ENCODE results near the gene SLC8A1. TPM values are rescaled to one million over a fixed set of nuclear protein-coding genes. Genes with fewer than 3 reads are reported as not detected.

The SLC8A1 gene
- total RNA-seq, 2 experiments from 2014 or later = 0.23 TPM

DNA sequence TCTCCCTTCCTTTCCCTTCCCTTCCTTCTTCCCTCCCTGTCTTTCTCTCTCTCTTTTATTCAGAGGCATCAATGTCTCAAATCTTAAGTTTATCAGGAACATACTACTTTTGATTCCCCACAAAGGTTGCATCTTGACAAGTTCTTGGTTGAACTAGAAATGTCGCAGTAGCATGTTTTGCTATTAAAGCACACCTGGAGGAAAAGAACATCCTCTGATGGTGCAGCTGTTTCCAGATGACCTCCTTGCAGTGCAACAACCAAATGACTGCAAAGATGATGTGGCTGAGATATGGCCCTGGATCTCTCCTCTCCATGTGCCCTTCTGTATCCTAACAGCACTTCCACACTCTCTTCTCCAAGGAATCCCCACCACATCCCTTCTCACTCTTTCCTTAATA, 127.2 kb downstream of the SLC8A1 start:
- ChIA-PET POLR2A (no interaction called here), CTCF (no interaction called here)

DNA sequence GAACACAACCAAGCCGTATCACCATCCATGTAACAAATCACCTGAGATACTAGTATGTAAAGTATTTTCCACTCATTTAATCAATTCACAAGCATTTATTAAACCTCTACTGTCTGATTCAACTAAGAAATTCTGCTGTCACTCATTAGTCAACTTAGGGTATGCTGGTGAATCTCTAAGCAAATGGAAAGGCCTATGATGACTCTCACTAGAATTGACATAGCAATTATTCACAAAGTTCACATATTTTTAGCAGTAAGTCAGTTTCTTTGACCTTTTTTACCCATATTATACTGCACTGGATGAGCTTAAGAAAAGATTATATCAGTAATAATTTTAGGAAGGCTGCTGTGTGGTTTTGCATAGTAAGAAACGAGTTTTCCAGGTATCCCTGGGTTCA, 130.1 kb downstream of the SLC8A1 start:
- ChIA-PET CTCF (no interaction called here), POLR2A (no interaction called here)

DNA sequence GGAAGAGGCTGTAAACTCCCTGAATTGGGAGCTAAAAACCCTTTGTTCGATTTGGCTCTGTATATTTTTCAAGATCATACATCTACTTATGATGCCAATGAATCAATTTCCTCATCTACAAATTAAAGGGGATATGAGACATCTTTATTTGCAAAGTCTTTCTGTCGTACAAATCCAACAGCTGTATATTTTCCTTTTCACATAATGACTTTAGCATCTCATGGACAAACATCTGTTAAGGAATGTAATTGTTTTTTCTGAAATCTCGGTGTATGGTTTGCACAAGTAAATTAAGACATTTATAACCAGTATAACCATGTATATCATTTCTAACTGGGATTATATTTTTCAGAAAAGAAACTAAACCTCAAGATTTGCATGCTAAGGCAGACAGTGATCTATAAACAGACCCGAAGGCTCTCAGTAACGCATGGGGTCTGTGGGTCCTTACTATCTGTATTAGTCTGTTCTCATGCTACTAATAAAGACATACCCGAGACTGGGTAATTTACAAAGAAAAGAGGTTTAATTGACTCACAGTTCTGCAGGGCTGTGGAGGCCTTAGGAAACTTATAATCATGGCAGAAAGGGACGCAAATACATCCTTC, 130.8 kb downstream of the SLC8A1 start:
- ChIA-PET POLR2A (no interaction called here), CTCF (no interaction called here)

- POLR2A ChIA-PET = no interaction called here
- CTCF ChIA-PET = no interaction called here
Observed at GRCh38 chr2:40318921-40319320, 133.0 kb downstream of the SLC8A1 start.

- POLR2A ChIA-PET = no interaction called here
- CTCF ChIA-PET = interaction anchor here (0.5 kb wide), 1 partner anchor 574 kb away, joined by 4 read pairs; no protein-coding TSS in a partner anchor
Observed at GRCh38 chr2:40317761-40318160, 134.1 kb downstream of the SLC8A1 start.

DNA sequence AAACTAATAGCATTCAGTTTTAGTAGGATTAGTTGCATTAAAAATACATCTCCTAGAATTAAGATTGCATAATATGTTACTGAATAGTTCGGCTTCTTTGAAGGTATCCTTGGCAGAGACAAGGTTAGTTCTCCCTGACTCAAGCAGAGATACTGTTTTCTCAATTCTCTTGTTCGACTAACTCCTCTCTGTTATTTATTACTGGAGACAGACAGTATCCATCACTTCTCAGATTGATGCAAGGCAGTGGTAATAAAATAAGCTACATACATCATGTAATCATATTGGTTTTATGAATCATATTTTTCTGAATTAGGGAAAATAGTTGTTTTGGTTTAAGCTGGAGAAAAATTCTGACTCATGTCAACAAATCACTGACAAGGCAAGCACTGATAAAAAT, 134.8 kb downstream of the SLC8A1 start:
- ChIA-PET POLR2A (no interaction called here), CTCF (no interaction called here)

DNA sequence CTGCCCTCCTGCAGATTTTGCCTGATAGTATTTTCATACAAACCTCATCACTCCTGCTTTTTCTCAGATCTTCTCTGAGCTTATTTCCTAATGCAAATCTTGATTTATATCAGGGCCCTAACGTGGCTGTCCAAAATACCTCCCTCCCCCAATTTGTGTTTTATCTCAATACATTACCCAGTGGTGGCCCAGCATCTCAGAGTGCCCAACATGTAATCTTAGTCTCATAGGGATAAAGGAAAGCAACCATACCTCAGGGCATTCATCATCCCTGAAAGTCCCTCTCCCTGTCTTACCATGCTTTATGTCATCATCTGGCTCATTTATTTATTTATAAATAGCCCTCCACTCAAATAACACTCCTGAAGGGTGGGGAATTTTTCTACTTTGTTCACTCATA, 135.3 kb downstream of the SLC8A1 start:
- ChIA-PET POLR2A (no interaction called here), CTCF (no interaction called here)

DNA sequence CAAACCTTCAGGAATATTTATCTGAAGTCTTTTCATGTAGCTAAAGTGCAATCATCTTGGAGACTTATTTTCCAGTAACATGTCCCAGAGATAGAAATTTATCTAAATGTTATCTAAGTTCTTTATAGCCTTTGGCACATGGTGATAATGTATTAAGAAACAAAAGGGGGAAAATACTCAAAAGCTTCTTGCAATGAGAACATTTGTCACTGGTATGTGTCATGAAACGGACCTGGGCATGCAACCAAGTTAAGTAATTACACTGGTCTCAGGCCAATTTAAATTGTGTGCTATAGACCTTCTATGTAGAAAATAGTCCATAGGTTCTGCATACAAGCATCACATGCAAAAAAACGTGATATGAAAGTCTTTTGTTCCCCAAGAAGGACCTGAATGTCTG, 136.2 kb downstream of the SLC8A1 start:
- ChIA-PET CTCF (no interaction called here), POLR2A (no interaction called here)

- CTCF ChIA-PET = no interaction called here
- POLR2A ChIA-PET = no interaction called here
Observed at GRCh38 chr2:40311026-40311425, 140.9 kb downstream of the SLC8A1 start.

DNA sequence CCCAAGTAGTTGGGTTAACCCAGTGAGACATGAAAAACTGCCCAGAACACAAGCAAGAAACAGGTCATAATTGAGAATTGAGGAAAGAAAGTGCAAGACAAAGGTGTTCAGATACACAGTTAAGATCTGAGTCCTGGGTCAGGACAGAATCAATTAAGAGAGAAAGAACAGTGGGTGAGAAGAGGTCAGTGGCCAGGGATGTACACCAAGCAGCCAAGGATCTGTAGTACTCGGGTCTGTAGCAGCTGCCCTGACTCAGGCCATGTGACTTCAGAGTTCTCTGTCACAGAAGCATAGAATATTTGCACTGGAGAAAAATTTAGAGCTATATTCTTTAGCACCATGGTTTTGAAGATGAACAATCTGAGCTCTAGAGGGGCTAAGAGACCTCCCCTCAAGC, 141.6 kb downstream of the SLC8A1 start:
- CTCF ChIA-PET = no interaction called here
- POLR2A ChIA-PET = no interaction called here

GRCh38 chr2:40304340-40304739, 147.6 kb downstream of the SLC8A1 start:
- POLR2A ChIA-PET = no interaction called here
- CTCF ChIA-PET = no interaction called here

- ChIA-PET POLR2A (no interaction called here), CTCF (no interaction called here)
Observed at GRCh38 chr2:40303746-40304145, 148.1 kb downstream of the SLC8A1 start.

DNA sequence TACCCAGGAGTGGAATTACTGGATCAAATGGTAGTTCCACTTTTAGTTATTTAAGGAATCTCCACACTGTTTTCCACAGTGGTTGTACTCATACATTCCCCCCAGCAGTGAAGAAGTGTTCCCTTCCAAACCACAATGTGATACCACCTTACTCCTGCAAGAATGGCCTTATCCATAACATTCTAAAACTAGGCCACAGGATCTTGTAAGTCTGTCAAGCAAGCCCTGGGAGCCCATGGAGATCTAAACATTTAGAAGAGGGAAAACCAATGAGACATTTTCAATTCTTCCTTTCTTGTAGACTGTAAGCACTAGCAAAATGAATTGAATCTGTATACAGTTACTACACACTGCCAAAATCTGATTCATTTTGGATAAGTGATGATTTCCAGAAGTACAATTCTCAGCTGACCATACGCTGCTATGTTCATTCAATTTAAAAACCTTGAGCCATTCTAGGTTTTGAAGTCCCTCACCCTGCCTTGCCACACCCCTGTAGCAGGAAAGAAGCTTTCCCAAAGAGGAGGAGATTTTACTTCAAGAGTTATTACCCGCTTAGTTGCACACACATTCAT, 149.1 kb downstream of the SLC8A1 start:
- POLR2A ChIA-PET = no interaction called here
- CTCF ChIA-PET = no interaction called here

- ChIA-PET CTCF (no interaction called here), POLR2A (no interaction called here)
Observed at GRCh38 chr2:40300391-40300790, 151.5 kb downstream of the SLC8A1 start.

DNA sequence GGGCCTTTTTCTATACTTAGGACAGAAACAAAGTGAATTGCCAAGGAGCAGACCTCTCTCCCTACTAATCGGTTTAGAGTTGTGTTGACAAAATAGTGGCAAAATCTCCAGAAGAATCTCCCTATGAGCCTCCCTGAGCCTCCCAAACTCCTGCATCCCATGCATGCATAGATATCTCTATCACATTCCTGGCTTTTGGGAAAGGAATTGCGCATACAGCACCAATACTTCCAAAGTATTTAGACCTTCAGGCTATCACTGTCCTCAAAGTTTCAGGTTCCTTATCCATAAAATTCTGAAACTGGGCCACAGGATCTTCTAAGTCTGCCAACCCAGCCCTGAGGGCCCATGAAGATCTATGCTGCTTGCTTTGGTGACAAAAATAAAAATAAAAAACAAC, 152.1 kb downstream of the SLC8A1 start:
- ChIA-PET CTCF (no interaction called here), POLR2A (no interaction called here)

DNA sequence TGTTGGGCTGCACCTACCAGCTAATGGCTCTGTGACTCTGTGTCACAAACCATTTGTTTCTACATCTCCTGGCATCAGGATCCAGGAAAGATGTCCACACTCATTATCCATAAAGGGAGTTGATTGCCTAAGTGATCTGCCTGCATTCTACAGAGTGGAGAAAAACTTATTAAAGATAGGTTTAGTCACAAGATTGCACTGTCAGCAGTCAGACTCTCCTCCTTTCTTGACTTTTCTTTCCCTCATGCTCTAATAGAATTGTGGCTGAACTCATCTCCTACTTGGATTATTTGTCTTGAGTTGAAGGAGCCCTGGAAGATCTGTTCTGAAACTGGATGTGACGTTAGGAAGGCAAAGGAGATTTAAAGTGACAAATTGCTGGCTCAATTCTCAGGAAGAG, 152.7 kb downstream of the SLC8A1 start:
- CTCF ChIA-PET = no interaction called here

GRCh38 chr2:40298026-40298425, 153.9 kb downstream of the SLC8A1 start:
- CTCF ChIA-PET = no interaction called here
- POLR2A ChIA-PET = no interaction called here

More for the DNA sequence above, 152.7 kb downstream of the SLC8A1 start:
- POLR2A ChIA-PET = no interaction called here

DNA sequence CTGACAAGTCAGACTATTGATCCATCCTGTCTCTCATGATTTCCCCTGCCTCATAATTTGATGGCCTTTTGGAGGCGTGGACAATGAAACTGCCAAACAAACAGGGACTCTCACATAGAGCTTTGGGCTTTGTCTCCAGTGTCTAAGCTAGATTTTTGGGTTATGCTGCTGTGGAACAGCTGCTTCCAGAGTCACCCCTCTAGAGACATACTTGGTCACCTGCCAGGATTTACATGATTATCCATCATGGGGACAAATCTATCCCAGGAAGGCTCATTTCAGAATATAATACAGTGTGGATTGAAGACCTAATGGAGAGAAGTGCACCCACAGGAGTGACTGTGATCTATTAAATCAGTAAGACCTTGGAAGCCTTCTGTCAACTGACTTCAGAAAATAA, 159.6 kb downstream of the SLC8A1 start:
- ChIA-PET CTCF (interaction anchor here (1.1 kb wide), 1 partner anchor 41 kb away, joined by 4 read pairs; no protein-coding TSS in a partner anchor), POLR2A (no interaction called here)

DNA sequence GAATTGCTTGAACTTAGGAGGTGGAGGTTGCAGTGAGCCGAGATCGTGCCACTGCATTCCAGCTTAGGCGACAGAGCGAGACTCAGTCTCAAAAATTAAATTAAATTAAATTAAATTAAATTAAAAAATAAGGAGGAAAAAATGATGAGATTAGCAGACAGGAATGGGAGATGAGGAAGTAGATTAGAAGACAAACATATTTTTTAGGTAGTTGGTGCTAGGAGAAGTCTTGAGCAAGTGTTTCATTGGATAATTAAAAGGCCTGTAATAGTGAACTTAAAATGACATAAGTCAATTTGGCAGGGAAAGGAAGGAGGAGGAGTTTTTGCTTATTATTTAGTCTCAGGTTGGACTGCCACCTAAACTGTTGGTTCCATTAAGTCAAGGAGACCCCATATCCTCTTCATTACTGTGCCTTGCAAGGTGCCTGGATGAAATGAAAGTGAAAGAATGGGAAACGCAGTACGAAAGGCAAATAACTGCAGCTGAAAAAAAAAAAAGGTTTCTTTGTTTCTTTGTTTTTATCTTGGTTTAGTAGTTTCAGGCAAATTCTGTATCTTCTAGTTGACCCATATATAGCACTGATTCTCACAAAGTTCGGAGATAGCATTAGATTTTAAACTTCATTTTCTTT, 162.0 kb downstream of the SLC8A1 start:
- ChIA-PET CTCF (no interaction called here), POLR2A (no interaction called here)

GRCh38 chr2:40287773-40288172, 164.1 kb downstream of the SLC8A1 start:
- ChIA-PET CTCF (no interaction called here), POLR2A (no interaction called here)

GRCh38 chr2:40287195-40287594, 164.7 kb downstream of the SLC8A1 start:
- CTCF ChIA-PET = no interaction called here
- POLR2A ChIA-PET = no interaction called here

GRCh38 chr2:40286721-40287120, 165.2 kb downstream of the SLC8A1 start:
- ChIA-PET POLR2A (no interaction called here), CTCF (no interaction called here)

Data from activated CD8-positive, alpha-beta memory T cell treated with anti-CD3 and anti-CD28 coated beads for 36 hours (primary cell).